GM12873 (cell line): Measurements from ENCODE around the gene IL9.

Experiments used
- CTCF ChIP-seq: IDR thresholded peaks from 2 replicates; pipeline ENCODE4 v1.5.1; 2012; ENCODE audit warnings: low read depth, mild to moderate bottlenecking, moderate library complexity, low read length, control low read depth; ENCODE audit not compliant: insufficient read depth; ENCODE audit errors: missing control alignments

The IL9 gene

GRCh38 chr5:135913713-135914626, 18.3 kb upstream of the IL9 start:
- no peak for TF ChIP-seq CTCF

- TF ChIP-seq CTCF: no peak
These were observed 9.5 kb upstream of the IL9 start for GRCh38 chr5:135905144-135905543.

DNA sequence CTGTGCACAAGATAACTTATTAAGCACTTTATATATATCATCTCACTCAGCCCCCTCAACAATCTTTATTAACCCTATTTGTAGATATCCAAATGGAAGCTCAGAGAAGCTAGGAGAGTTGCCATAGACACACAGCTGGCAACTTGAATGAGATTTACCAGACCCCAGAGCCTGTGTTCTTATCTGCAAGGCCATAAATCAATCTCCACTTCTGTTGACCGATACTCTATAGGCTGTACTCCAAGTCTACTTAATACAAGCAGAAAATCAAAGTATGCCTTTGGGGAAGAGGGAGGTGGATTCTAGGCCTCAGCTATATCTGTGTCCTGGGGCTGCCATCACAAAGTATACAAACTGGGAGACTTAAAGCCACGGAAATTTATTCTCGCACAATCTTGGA, 6.0 kb upstream of the IL9 start:
- TF ChIP-seq CTCF: no peak

- TF ChIP-seq CTCF: no peak
These were observed 4.6 kb upstream of the IL9 start for GRCh38 chr5:135900276-135900675.

DNA sequence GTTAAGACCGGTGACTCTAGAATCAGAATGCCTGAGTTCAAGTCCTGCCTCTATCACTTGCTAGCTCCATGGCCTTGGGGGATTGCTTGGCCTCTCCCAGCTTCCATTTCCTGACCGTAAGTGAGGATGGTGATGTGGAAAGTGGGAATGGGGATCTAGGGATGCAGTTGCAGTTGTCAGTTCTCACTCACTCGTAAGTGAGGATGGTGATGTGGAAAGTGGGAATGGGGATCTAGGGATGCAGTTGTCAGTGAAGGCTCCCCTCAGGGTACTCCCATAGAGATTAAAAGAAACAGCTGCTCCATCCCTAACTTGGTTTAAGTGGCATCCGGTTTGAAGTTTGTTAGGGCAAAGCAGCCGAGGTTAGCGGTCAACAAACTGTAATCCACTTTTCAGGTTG, 3.0 kb upstream of the IL9 start:
- TF ChIP-seq CTCF: no peak

DNA sequence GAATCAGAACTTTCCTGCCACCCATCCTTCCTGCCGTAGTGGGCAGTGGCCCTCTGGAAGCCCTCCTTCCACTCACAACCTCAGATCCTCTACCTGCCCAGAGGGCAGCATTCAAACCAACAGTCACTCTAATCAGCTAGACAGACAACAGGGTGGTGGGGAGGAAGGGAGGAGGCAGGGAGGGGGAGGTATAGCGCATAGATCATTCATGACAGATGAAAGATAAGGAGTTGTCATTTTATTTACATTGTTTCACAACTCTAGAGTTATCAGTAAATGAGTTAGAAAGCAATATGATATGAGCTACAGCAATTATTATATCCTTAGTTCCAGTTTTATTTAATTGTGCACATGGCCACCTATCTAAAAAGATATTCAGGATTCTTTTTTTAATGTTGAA, 852 bp downstream of the IL9 start:
- no peak for TF ChIP-seq CTCF

DNA sequence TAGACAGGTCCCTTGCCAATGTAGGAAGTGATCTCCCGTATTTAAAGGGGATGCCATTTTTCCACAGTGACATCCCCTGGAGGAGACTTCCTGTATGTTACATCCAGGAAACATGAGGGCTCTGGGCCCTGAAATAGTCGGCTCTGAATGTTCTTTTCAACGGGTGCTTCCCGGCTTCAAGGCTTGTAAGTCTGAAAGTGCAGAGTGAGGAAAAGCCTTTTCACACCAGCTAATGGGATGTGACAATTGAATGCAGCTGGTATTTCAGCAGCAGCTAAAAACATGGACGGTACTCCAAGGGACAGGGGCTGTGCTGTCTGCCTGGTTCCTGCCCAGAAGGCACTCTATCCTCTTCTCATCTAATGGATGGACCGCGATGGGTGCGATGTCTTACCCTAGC, 1.4 kb downstream of the IL9 start:
- TF ChIP-seq CTCF: no peak
